K562 (cell line): ENCODE measurements around the gene SLC6A8. TPM values are rescaled to one million over a fixed set of nuclear protein-coding genes. Genes with fewer than 3 reads are reported as not detected.

Experiments used
- AFF1 ChIP-seq, 2 experiments: fragments of 450-650 bp; IDR thresholded peaks; 2 replicates each; pipeline ENCODE4 v1.6.1; 2018; ENCODE audit warnings: mild to moderate bottlenecking in 2 of 2, low read depth in 1 of 2; ENCODE audit not compliant: partially characterized antibody in 2 of 2
- E2F8 ChIP-seq: fragments of 450-650 bp; IDR thresholded peaks from 2 replicates; pipeline ENCODE4 v1.7.1; 2018; ENCODE audit warnings: mild to moderate bottlenecking, low read depth; ENCODE audit not compliant: partially characterized antibody
- ESRRB ChIP-seq: fragments of 250-450 bp; sonication (Bioruptor Pico); IDR thresholded peaks from 2 replicates; pipeline ENCODE4 v1.5.0; 2020; ENCODE audit warnings: mild to moderate bottlenecking, moderate library complexity, borderline replicate concordance
- JUND ChIP-seq, 2 experiments: IDR thresholded peaks; 2 replicates in 1 of 2; 3 replicates in 1 of 2; pipeline ENCODE4 v1.6.1; 2011; ENCODE audit warnings: borderline replicate concordance in 2 of 2, low read depth in 2 of 2, low read length in 2 of 2, improper control_type of control experiment in 1 of 2, missing biosample characterization in 1 of 2, missing genetic modification characterization in 1 of 2, missing genetic modification reagents in 1 of 2
- NR2C1 ChIP-seq, 2 experiments: fragments of 450-650 bp; IDR thresholded peaks; 2 replicates each; pipeline ENCODE4 v1.6.1; 2017; ENCODE audit warnings: mild to moderate bottlenecking in 2 of 2, antibody characterized with exemption in 1 of 2, inconsistent platforms in 1 of 2, missing compliant biosample characterization in 1 of 2, missing genetic modification characterization in 1 of 2
- ZBTB9 ChIP-seq: fragments of 450-650 bp; formaldehyde crosslinking; IDR thresholded peaks from 2 replicates; pipeline ENCODE4 v1.4.0; 2020; ENCODE audit warnings: mild to moderate bottlenecking, moderate library complexity
- ZNF518B ChIP-seq: fragments of 250-450 bp; sonication (Bioruptor Pico); IDR thresholded peaks from 2 replicates; pipeline ENCODE4 v1.5.0; 2021; ENCODE audit warnings: mild to moderate bottlenecking, moderate library complexity
- ZNF639 ChIP-seq, 2 experiments: fragments of 200-800 bp in 1 of 2; sonication (Bioruptor generic) in 1 of 2; sonication (generic) in 1 of 2; formaldehyde crosslinking in 1 of 2; IDR thresholded peaks in 1 of 2; conservative IDR thresholded peaks in 1 of 2; 2 replicates each; pipeline versions ENCODE4 v1.5.0 to v1.6.1; 2016 to 2020; ENCODE audit warnings: missing compliant biosample characterization in 1 of 2, missing genetic modification characterization in 1 of 2, missing genetic modification reagents in 1 of 2
- polyA plus RNA-seq, 8 experiments: library from polyadenylated mRNA; depleted of rRNA in 4 of 8; stranded (reverse) in 5 of 8; unstranded in 3 of 8; fragments of >200 nt; fragmentation: Nextera tagmentation in 2 of 8; fragmentation: Illumina TruSeq in 1 of 8; extraction: Ambion mirVana in 2 of 8; extraction: Trizol in 1 of 8; gene quantifications; 2 replicates each; pipeline versions ENCODE4 v1.2.1 to v1.2.3, GENCODE V29; 2011 to 2014; ENCODE audit warnings: inconsistent platforms in 1 of 8, missing spikeins in 1 of 8
- total RNA-seq, 7 experiments: library from RNA; depleted of rRNA in 6 of 7; stranded (reverse); fragments of >200 nt in 6 of 7; fragmentation: Illumina TruSeq in 2 of 7; extraction: Trizol in 2 of 7; gene quantifications; 2 replicates each; pipeline versions ENCODE4 v1.2.1 to v1.2.3, GENCODE V29; 2011 to 2021; ENCODE audit warnings: low replicate concordance in 1 of 7

SLC6A8 gene
- total and polyA plus RNA-seq, 9 of the 15 experiments (the other 6 are each of a cell fraction or from before 2014, with no cell fraction given): 0.68 to 144 (median 34.3) TPM

- TF ChIP-seq E2F8 (no peak), ESRRB (CRISPR knock-in tag) (no peak), ZNF518B (CRISPR knock-in tag) (no peak), JUND (IDR thresholded peaks at IDR 0.05; ENCODE audit: borderline replicate concordance, low read depth, low read length) (no peak), JUND (tag; IDR thresholded peaks at IDR 0.05; ENCODE audit: borderline replicate concordance, low read depth, low read length) (no peak; the same call in 1 of the 3 replicates), ZNF639 (CRISPR knock-in tag; conservative IDR thresholded peaks at IDR 0.05 in 1 of 2, IDR thresholded peaks at IDR 0.05 in 1 of 2) (0 out of 4 replicates have a peak, but pooled peaks of 1 of the 2 experiments have one; percentile 27), ZBTB9 (CRISPR knock-in tag) (0 out of 2 replicates have a peak, but pooled peaks have one; percentile 30), AFF1 (IDR thresholded peaks at IDR 0.05; ENCODE audit: low read depth in 1 of 2, partially characterized antibody in 2 of 2) (no peak), NR2C1 (IDR thresholded peaks at IDR 0.05) (peak; percentile 81), NR2C1 (tag; IDR thresholded peaks at IDR 0.05) (peak; percentile 76)
Measured at GRCh38 chrX:153726286-153727122, 38.8 kb downstream of the SLC6A8 start (continued).
